SIG-M5 treated with dmso at 0.1 percent for 504 hours (cell line): Measurements from ENCODE around the gene VGLL4.
"Not testable (repeated sequence)": the region's sequence is repeated elsewhere in the genome, so short reads cannot be mapped to it uniquely, and the experiment has no call there.

ENCODE experiments used
- DNase-seq: peaks from one replicate; lab custom pipeline; 2025; ENCODE audit not compliant: unreplicated experiment; lab: John Stamatoyannopoulos, UW

The VGLL4 gene

GRCh38 chr3:11643605-11644087 is at the start of gene VGLL4:
Gene VGLL4 (minus strand): TSS chr3:11643915. CDS start chr3:11643518, 397 bp downstream.
- peak; percentile 90 for DNase-seq

- DNase-seq = no peak
Observed at GRCh38 chr3:11692532-11692813, 48.8 kb upstream of the VGLL4 start.

GRCh38 chr3:11691767-11692531 is 48.2 kb upstream of the VGLL4 start:
- DNase-seq = no peak

- DNase-seq = no peak
Observed at GRCh38 chr3:11690863-11691766, 47.4 kb upstream of the VGLL4 start.

GRCh38 chr3:11689749-11690148 is 46.0 kb upstream of the VGLL4 start:
- DNase-seq = no peak

- not testable (repeated sequence) for DNase-seq
Observed at GRCh38 chr3:11684980-11685379, 41.3 kb upstream of the VGLL4 start.

- no peak for DNase-seq
Observed at GRCh38 chr3:11680509-11680908, 36.8 kb upstream of the VGLL4 start.

- no peak for DNase-seq
Observed at GRCh38 chr3:11679964-11680363, 36.2 kb upstream of the VGLL4 start.

GRCh38 chr3:11672363-11672762 is 28.6 kb upstream of the VGLL4 start:
- DNase-seq = no peak

- DNase-seq = peak; percentile 23
Observed at GRCh38 chr3:11671648-11672100, 28.0 kb upstream of the VGLL4 start.

GRCh38 chr3:11668243-11669235 is 24.8 kb upstream of the VGLL4 start:
- no peak for DNase-seq

- DNase-seq = no peak
Observed at GRCh38 chr3:11665331-11665730, 21.6 kb upstream of the VGLL4 start.

GRCh38 chr3:11662392-11662990 is 18.8 kb upstream of the VGLL4 start:
- DNase-seq = no peak

GRCh38 chr3:11661827-11662226 is 18.1 kb upstream of the VGLL4 start:
- DNase-seq = no peak

GRCh38 chr3:11661052-11661656 is 17.4 kb upstream of the VGLL4 start:
- DNase-seq = no peak

- no peak for DNase-seq
Observed at GRCh38 chr3:11660242-11660641, 16.5 kb upstream of the VGLL4 start.

GRCh38 chr3:11658180-11658579 is 14.5 kb upstream of the VGLL4 start:
- DNase-seq = no peak

- no peak for DNase-seq
Observed at GRCh38 chr3:11655196-11655928, 11.6 kb upstream of the VGLL4 start.

- DNase-seq = no peak
Observed at GRCh38 chr3:11654166-11654565, 10.5 kb upstream of the VGLL4 start.
